Mesodermal cell (in vitro differentiated cells): ENCODE data around the gene STOX1.
"Not testable (repeated sequence)": the region's sequence is repeated elsewhere in the genome, so short reads cannot be mapped to it uniquely, and the experiment has no call there.

Source experiments
- H3K27ac ChIP-seq: 2 replicates; pipeline ENCODE4 v1.7.0; 2013; ENCODE audit warnings: mild to moderate bottlenecking, low read depth, low read length, moderate library complexity; ENCODE audit not compliant: severe bottlenecking
- H3K36me3 ChIP-seq: 2 replicates; pipeline ENCODE4 v1.7.1; 2013; ENCODE audit warnings: mild to moderate bottlenecking, low read length, moderate library complexity; ENCODE audit not compliant: control insufficient read depth, insufficient read depth
- H3K4me1 ChIP-seq: one replicate; pipeline ENCODE4 v1.7.1; 2013; ENCODE audit warnings: mild to moderate bottlenecking, low read length; ENCODE audit not compliant: insufficient read depth, control insufficient read depth, poor library complexity, severe bottlenecking
- H3K4me3 ChIP-seq: 2 replicates; pipeline ENCODE4 v1.7.0; 2013; ENCODE audit warnings: low read length, control low read depth, mild to moderate bottlenecking; ENCODE audit not compliant: insufficient read depth, poor library complexity, severe bottlenecking; ENCODE audit errors: extremely low read depth
- H3K9me3 ChIP-seq: 2 replicates; pipeline ENCODE4 v1.7.1; 2013; ENCODE audit warnings: mild to moderate bottlenecking, low read length, moderate library complexity; ENCODE audit not compliant: control insufficient read depth
- WGBS, 2 experiments: methylation state at CpG; one replicate each; pipeline ENCODE4 v1.1.5; 2013; ENCODE audit warnings: missing lambda C conversion rate in 2 of 2; ENCODE audit not compliant: insufficient coverage in 2 of 2; 5-methylcytosine and 5-hydroxymethylcytosine counted together

Gene STOX1

GRCh38 chr10:68810830-68811229, 16.5 kb upstream of the STOX1 start:
- H3K9me3 ChIP-seq, H3K4me3 ChIP-seq, H3K4me1 ChIP-seq, H3K27ac ChIP-seq, H3K36me3 ChIP-seq: not testable (repeated sequence)
- 91 to 98% methylated on average over 7 to 8 of the region's 9 CpGs for WGBS, 2 experiments

- H3K4me1 ChIP-seq = no peaks in the 10 kb centered on the region
- H3K36me3 ChIP-seq = no peaks in the 10 kb centered on the region
- no peak overlapping the region for H3K4me3 ChIP-seq
- WGBS, 2 experiments = 95 to 96% methylated on average over 4 to 5 of the region's 7 CpGs
- no peaks in the 10 kb centered on the region for H3K9me3 ChIP-seq
- H3K27ac ChIP-seq = no peak overlapping the region
These were observed 15.9 kb upstream of the STOX1 start for GRCh38 chr10:68811314-68812009.

GRCh38 chr10:68812420-68812819, 14.9 kb upstream of the STOX1 start:
- Histone ChIP-seq H3K4me3 (no peak overlapping the region), H3K36me3 (no peaks in the 10 kb centered on the region), H3K9me3 (no peaks in the 10 kb centered on the region), H3K27ac (no peak overlapping the region), H3K4me1 (no peaks in the 10 kb centered on the region)
- 91 to 100% methylated on average over 3 to 4 of the region's 4 CpGs for WGBS, 2 experiments

- H3K4me1 ChIP-seq = no peaks in the 10 kb centered on the region
- no peaks in the 10 kb centered on the region for H3K36me3 ChIP-seq
- H3K9me3 ChIP-seq = no peaks in the 10 kb centered on the region
- no peak overlapping the region for H3K4me3 ChIP-seq
- no peak overlapping the region for H3K27ac ChIP-seq
These were observed 13.8 kb upstream of the STOX1 start for GRCh38 chr10:68813559-68813958.

- H3K36me3 ChIP-seq = no peaks in the 10 kb centered on the region
- no peaks in the 10 kb centered on the region for H3K4me1 ChIP-seq
- no peaks in the 10 kb centered on the region for H3K9me3 ChIP-seq
- H3K4me3 ChIP-seq = no peak overlapping the region
- no peak overlapping the region for H3K27ac ChIP-seq
- 90 to 95% methylated on average over 2 to 3 of the region's 4 CpGs for WGBS, 2 experiments
These were observed 10.4 kb upstream of the STOX1 start for GRCh38 chr10:68816796-68817412.

- H3K36me3 ChIP-seq, H3K9me3 ChIP-seq, H3K27ac ChIP-seq, H3K4me1 ChIP-seq, H3K4me3 ChIP-seq: not testable (repeated sequence)
- WGBS, 2 experiments = 83% methylated on average over 1 of the region's 1 CpG; no CpG with 5 or more reads in 1 of the 2 experiments
These were observed 7.0 kb upstream of the STOX1 start for GRCh38 chr10:68820359-68820758.

- not testable (repeated sequence) for H3K27ac ChIP-seq, H3K36me3 ChIP-seq, H3K4me1 ChIP-seq, H3K9me3 ChIP-seq, H3K4me3 ChIP-seq
- WGBS, 2 experiments = 90 to 100% methylated on average over 2 of the region's 2 CpGs
These were observed 4.7 kb upstream of the STOX1 start for GRCh38 chr10:68822626-68823025.

- not testable (repeated sequence) for H3K9me3 ChIP-seq, H3K36me3 ChIP-seq, H3K27ac ChIP-seq, H3K4me3 ChIP-seq, H3K4me1 ChIP-seq
- no CpG with 5 or more reads among the region's 58 CpGs for WGBS, 2 experiments
These were observed 245 bp downstream of the STOX1 start for GRCh38 chr10:68827592-68827959.

- H3K27ac ChIP-seq, H3K4me1 ChIP-seq, H3K9me3 ChIP-seq, H3K36me3 ChIP-seq: not testable (repeated sequence)
- 3% methylated on average over 28 of the region's 59 CpGs for WGBS, 2 experiments
- H3K4me3 ChIP-seq = peak overlapping the region; percentile 22
These were observed 811 bp downstream of the STOX1 start for GRCh38 chr10:68828083-68828601.

- H3K36me3 ChIP-seq = no peaks in the 10 kb centered on the region
- H3K4me3 ChIP-seq = no peak overlapping the region
- WGBS, 2 experiments = 93 to 99% methylated on average over 8 of the region's 10 CpGs
- no peak overlapping the region for H3K27ac ChIP-seq
- H3K4me1 ChIP-seq = no peaks in the 10 kb centered on the region
- H3K9me3 ChIP-seq = no peaks in the 10 kb centered on the region
These were observed 1.5 kb downstream of the STOX1 start for GRCh38 chr10:68828833-68829232.

- Histone ChIP-seq H3K4me3 (no peak overlapping the region), H3K9me3 (no peaks in the 10 kb centered on the region), H3K4me1 (no peaks in the 10 kb centered on the region), H3K36me3 (no peaks in the 10 kb centered on the region), H3K27ac (no peak overlapping the region)
- WGBS, 2 experiments = 92 to 97% methylated on average over 3 to 4 of the region's 6 CpGs
These were observed 2.2 kb downstream of the STOX1 start for GRCh38 chr10:68829521-68829920.
